HG02885 (cell line): ENCODE results near the gene LY6G5C.

Experiments
- ATAC-seq: cut with Tn5 transposase; IDR thresholded peaks from one replicate; pipeline ENCODE4 v1.9.1; 2021; ENCODE audit warnings: mild to moderate bottlenecking; ENCODE audit not compliant: unreplicated experiment, poor library complexity

LY6G5C gene

DNA sequence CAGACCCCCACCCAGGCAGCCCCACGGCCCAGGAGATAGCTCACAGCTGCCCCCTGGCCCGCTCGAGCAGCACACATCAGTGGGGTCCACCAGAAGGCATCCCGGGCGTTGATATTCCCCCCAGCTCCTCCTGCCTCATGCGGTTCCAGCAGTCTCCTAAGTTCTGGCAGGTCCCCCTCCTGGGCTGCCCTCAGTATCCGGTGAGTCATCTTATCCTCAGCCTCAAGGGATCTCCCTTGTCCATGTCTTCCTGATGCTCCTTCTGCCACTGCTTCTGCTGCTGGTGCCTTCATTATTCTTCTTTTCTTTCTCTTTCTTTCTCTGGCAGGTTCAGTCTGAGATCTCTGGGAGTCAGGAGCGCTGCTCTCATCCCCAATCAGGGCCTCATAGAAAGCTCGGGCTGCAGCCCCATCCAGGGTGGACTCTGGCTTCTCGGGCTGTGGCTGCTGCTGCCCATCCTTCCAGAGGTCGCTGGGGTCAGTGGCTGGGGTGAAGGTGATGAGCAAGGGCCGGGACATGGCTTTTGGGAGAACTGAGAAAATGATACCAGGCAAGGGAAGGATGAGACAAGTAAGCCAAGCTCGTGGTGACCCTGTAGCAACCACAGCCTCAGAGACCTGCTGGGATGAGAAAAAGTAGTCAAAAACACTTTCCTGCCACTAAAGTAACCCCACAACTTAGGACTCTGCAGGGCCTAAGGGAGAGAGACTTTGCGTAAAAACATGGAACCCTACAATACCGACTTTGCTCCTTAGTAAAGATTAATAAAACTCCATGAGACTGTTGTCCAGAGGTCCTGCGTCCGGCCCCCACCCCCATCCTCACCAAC is 16.7 kb downstream of the LY6G5C start:
- no peak for ATAC-seq

GRCh38 chr6:31663126-31663960 is 17.5 kb downstream of the LY6G5C start:
- ATAC-seq, result no peak

GRCh38 chr6:31662124-31662723 is 18.6 kb downstream of the LY6G5C start:
- ATAC-seq, result no peak

DNA sequence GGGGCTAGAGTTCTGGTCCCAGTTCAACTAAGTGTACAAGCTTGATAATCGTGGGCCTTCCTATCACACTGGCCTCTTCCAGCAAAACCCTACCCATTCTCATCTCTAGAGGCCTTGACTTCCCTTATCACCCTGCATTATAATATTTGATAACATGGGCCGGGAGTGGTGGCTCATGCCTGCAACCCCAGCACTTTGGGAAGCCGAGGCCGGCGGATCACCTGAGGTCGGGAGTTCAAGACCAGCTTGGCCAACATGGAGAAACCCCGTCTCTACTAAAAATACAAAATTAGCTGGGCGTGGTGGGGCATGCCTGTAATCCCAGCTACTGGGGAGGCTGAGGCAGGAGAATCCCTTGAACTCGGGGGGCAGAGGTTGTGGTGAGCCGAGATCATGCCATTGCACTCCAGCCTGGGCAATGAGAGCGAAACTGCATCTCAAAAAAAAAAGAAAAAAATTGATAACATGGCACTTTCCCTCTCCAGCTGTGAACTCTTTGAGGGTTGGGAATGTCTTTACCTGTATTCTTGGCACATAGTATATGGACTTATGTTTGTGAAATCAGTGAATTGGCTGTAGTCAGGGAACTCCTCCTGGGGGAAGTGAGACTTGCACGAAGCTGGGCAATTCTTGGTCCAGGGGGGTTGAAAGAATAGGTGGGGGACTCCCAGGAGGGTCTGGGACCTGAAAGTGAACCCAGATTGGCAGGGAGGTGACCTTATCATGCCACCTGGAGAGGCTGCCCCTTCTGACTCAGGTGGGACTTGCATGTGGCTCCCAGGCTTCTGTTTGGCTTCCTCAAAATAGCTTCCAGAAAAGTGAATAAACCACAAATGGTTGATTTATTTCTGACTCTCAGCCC is 19.4 kb downstream of the LY6G5C start:
- ATAC-seq, result no peak

DNA sequence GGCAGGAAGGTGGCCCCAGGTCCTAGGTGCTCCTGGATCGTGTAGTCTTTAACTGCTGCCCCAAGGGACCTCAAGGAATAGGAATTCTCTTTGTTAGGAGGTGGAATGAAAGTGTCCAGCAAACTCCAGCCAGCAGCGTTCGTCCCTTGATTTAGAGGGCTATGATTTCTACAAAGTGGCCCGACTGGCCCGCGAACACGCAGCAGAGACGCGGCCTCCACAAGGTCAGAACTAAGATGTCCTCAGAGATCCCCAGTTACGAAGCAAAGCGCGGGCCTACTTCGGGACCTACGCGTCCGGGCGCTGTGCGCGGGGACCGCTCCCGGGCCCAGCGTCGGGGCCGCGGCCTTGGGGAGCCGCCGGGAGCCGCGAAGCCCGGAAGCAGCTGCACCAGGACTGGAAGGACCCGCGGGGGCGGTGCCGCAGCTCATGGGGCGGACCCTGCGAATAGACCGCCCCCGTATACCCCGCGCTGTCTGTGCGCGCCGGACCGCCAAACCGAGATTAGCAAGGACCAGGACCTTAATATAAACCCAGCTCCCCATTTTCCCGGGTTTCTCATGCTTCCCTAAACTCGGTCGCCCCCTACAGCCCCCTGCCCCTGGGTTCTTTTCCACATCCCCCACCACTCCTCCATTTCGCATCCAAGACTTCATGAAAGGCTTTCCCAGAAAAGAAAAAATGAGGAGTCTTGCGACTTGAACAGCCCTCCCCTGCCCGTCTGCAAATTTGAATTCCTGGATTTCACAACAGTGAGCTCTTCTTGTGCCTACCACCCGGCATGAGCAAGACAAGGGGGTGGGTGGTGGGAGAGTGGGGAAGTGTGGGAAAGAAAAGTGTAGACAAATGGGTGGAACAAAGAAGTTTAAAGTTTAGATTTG is 20.2 kb downstream of the LY6G5C start, which contains the start of gene C6orf47:
TSS of gene C6orf47 (minus strand) at position 398 of the 881 bp plus-strand sequence. CDS start 831 bp downstream, outside the sequence.
- peak; percentile 54 for ATAC-seq

GRCh38 chr6:31659649-31660380 is 21.1 kb downstream of the LY6G5C start:
- ATAC-seq, result peak; percentile 15

DNA sequence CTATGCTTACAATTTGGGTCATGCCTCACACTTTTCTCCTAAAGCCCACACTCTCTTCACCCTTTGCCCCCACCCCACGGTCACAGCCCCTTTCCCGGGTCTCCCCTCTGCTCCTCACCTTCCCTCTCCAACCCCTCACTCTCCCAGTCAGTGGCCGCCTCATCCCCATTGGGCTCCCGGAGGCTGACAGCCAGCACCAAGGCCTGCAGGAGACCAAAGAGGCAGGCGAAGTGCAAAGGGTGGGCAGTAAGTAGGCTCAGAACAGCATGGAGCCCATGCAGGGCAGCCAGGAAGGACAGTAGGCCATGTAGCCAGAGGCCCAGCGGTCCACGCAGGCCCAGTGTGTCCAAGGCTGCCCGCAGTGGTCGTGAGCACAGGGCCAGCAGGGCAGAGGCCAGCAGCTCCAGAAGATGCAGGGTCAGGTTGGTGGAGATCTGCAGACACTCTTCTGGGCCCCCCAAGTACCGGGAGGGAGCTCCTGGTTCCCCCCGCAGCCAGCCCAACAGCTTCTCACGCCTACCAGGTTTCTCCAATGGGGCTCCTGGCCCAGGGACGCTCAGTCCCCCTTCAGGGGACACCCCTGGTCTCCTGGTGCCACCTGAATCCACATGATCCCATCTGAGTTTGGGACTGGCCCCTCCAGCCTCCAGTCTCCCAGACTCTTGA is 21.8 kb downstream of the LY6G5C start:
- ATAC-seq, result no peak

DNA sequence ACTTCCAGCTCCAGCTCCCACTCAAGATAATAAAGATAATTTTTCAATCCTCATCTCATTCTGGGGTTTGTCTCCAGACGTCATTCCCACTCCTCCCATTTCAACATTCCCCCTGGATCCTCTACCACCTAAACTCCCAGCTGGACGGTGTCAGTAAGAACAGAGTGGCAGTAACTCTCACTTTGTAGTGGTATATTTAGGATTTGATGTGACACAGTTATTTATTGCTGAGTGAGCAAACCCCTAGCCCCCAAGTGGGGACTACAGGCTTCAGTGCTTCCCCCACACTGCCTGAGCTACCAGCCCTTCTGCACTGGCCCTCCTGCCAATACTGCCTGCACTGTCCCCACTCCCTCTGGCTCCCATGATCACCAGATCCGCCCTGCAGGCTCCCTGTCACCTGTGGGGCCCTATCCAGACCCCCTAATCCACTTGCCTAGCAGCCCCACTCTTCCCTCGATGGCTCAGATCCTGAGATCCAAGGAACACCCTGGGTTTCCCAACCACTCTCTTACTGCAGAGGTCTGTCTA is 22.6 kb downstream of the LY6G5C start:
- no peak for ATAC-seq

GRCh38 chr6:31657406-31658157 is 23.3 kb downstream of the LY6G5C start:
- ATAC-seq, result no peak

DNA sequence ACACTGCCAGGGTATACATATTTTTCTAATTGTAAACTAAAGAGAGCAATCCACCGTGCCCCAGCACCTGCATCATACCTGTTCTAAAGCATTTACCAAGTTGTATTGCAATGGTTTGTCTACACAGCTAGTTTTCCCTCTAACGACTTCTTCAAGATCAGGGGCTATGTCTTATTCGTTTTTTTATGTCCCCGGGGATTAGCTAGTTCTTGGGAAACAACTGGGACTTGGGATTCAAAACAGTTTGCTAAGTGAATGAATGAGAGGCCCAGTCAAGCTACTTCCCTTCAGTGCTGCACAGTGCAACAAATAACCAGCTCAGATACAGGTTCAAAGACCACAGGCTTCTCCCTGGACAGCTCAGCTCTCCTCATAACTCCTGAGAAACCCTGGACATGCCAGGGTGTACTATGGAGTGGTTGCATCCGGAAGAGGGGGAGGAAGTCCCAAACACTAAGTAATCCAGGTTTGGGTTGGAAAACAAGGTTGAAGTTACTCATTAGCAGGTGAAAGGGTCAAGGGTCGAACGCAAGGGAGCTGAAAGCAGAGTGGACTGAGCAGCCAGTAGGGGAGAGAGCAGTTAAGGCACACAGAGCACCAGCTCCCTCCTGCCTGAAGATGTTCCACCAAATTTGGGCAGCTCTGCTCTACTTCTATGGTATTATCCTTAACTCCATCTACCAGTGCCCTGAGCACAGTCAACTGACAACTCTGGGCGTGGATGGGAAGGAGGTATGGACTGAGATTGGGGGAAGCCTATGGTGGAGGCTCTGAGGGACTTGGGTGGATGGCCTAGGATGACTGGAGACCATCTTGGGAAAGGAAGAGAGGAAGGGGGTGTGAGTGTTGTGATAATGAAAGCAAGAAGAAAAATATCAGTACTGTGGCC is 25.3 kb downstream of the LY6G5C start, which contains the start of gene APOM:
TSS of gene APOM (plus strand) at position 546 of the 889 bp plus-strand sequence. CDS start at position 619, 73 bp downstream.
- ATAC-seq, result no peak

GRCh38 chr6:31654574-31655348 is 26.1 kb downstream of the LY6G5C start:
- no peak for ATAC-seq

GRCh38 chr6:31652925-31653724 is 27.7 kb downstream of the LY6G5C start:
- ATAC-seq, result peak; percentile 64

DNA sequence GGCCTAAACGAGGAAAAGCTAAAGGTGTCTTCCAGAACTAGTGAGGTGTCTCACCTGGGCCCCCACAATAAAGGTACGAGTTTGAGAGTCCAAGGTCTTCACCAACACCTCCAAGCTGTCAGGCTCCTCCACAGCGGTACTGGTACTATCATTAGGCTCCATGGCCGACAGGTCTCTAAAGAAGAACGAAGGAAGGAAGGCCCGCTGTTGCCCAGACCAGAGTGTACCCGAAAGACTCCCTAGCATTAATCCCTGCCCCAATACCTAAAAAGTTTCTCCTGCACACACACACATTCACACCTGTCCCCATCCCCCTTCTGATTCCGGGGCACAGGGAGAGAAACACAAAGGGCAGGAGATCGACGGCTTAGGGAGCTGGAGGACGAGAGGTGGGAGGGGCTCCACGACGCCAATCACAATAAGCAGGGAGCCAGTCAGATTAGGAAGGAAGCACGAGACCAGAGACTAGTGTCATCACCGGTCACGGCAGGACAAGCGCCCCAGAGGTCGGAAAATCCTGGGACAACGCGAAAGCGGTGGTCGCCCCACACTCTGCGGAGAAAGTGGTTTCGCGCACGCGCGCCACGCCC is 29.2 kb downstream of the LY6G5C start:
- peak; percentile 19 for ATAC-seq

DNA sequence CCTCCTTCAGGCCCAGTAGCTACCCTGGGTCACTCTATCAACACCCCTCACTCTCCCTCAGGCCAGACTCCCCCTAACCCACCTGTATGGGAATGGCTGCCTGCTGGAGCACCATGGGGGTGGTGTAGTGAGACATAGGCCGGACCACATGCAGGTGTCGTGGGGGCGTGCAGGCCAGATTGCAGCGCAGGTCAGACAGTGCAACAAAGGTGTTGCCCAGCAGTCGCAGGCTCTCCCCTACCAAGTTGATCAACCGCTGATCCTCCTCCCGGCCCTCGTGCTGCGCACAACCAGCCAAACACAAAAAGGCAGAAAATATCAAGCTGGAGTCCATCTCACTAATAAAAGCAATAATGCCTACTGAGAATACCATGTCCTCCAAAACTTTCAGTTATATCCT is 35.5 kb downstream of the LY6G5C start:
- no peak for ATAC-seq
